ENCODE measurements around the gene KCNJ9. TPM values are rescaled to one million over a fixed set of nuclear protein-coding genes. Genes with fewer than 3 reads are reported as not detected.

Gene KCNJ9
- total RNA-seq, 1 experiment from 2014 or later = not detected

- Mint-ChIP-seq H3K9me3 (ENCODE audit: unreplicated experiment) (no peaks in the 10 kb centered on the region), H3K27ac (ENCODE audit: unreplicated experiment) (no peak overlapping the region), H3K4me1 (ENCODE audit: low read depth, unreplicated experiment) (peaks cover 7% of the 10 kb centered on the region), H3K36me3 (ENCODE audit: insufficient read depth, unreplicated experiment) (peaks cover 6% of the 10 kb centered on the region), H3K4me3 (ENCODE audit: unreplicated experiment) (no peak overlapping the region), H3K27me3 (ENCODE audit: insufficient read depth, unreplicated experiment) (no peaks in the 10 kb centered on the region)
- no peak for DNase-seq
- Histone ChIP-seq H3K9me3 (no peaks in the 10 kb centered on the region), H3K36me3 (ENCODE audit: control insufficient read depth, insufficient read depth, low read length) (no peaks in the 10 kb centered on the region; the same call in 1 of the 2 replicates), H3K4me3 (ENCODE audit: low read depth, low read length) (no peak overlapping the region), H3K27me3 (replicated peaks; ENCODE audit: control insufficient read depth, insufficient read depth, low read length) (no peaks in the 10 kb centered on the region), H3K4me1 (peaks cover 19% of the 10 kb centered on the region)
- TF ChIP-seq, protein P1, sequence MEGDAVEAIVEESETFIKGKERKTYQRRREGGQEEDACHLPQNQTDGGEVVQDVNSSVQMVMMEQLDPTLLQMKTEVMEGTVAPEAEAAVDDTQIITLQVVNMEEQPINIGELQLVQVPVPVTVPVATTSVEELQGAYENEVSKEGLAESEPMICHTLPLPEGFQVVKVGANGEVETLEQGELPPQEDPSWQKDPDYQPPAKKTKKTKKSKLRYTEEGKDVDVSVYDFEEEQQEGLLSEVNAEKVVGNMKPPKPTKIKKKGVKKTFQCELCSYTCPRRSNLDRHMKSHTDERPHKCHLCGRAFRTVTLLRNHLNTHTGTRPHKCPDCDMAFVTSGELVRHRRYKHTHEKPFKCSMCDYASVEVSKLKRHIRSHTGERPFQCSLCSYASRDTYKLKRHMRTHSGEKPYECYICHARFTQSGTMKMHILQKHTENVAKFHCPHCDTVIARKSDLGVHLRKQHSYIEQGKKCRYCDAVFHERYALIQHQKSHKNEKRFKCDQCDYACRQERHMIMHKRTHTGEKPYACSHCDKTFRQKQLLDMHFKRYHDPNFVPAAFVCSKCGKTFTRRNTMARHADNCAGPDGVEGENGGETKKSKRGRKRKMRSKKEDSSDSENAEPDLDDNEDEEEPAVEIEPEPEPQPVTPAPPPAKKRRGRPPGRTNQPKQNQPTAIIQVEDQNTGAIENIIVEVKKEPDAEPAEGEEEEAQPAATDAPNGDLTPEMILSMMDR (IDR thresholded peaks at IDR 0.05; ENCODE audit: insufficient read depth in 1 of 2, low read depth in 1 of 2, low read length in 1 of 2, severe bottlenecking in 1 of 2, unreplicated experiment in 1 of 2) = no peak
- BruUV-seq (replicated peaks) = no TSS peak
- intact Hi-C loops (cut with micrococcal nuclease; ENCODE audit: unreplicated experiment) = no loop called here
- POLR2A ChIA-PET = no interaction called here
- CTCF ChIA-PET = no interaction called here
These were observed 12.9 kb downstream of the KCNJ9 start for GRCh38 chr1:160094291-160094625.

DNA sequence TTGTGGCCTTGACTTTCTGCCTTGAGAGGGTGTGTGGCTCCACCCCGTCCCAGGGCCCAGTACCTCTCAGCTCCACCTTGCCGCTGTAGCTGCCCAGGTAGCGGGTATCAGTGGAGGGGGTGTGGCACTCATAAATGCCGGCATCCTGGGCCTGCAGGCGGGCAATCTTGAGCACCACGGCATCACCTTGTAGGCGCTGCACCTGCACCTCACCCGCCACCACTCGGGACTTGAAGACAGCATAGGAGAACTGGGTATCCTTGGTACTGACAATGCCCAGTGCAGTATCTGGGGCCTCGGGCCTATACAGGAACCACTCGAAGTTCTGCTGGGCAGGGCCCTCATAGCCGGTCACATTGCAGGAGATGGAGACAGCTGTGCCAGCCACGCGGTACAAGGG lies 13.5 kb downstream of the KCNJ9 start:
- POLR2A ChIA-PET = no interaction called here

GRCh38 chr1:160095382-160096105 lies 14.2 kb downstream of the KCNJ9 start:
- no peaks in the 10 kb centered on the region for H3K27me3 Mint-ChIP-seq (ENCODE audit: insufficient read depth, unreplicated experiment)
- H3K36me3 ChIP-seq (ENCODE audit: control insufficient read depth, insufficient read depth, low read length) = no peaks in the 10 kb centered on the region; the same call in 1 of the 2 replicates
- DNase-seq = no peak
- H3K27ac Mint-ChIP-seq (ENCODE audit: unreplicated experiment) = no peak overlapping the region
- intact Hi-C loops (cut with micrococcal nuclease; ENCODE audit: unreplicated experiment) = no loop called here
- peaks cover 23% of the 10 kb centered on the region for H3K4me1 ChIP-seq
- no peaks in the 10 kb centered on the region for H3K27me3 ChIP-seq (replicated peaks; ENCODE audit: control insufficient read depth, insufficient read depth, low read length)
- no peak overlapping the region for H3K4me3 ChIP-seq (ENCODE audit: low read depth, low read length)
- H3K4me1 Mint-ChIP-seq (ENCODE audit: low read depth, unreplicated experiment) = peaks cover 7% of the 10 kb centered on the region
- H3K4me3 Mint-ChIP-seq (ENCODE audit: unreplicated experiment) = no peak overlapping the region
- H3K9me3 Mint-ChIP-seq (ENCODE audit: unreplicated experiment) = no peaks in the 10 kb centered on the region
- ChIA-PET CTCF (interaction anchor here (1.6 kb wide), 1 partner anchor 10 kb away, joined by 4 read pairs; no protein-coding TSS in a partner anchor), POLR2A (no interaction called here)
- H3K36me3 Mint-ChIP-seq (ENCODE audit: insufficient read depth, unreplicated experiment) = peaks cover 6% of the 10 kb centered on the region
- TF ChIP-seq, protein P1 (IDR thresholded peaks at IDR 0.05; ENCODE audit: insufficient read depth in 1 of 2, low read depth in 1 of 2, low read length in 1 of 2, severe bottlenecking in 1 of 2, unreplicated experiment in 1 of 2) = no peak
- H3K9me3 ChIP-seq = no peaks in the 10 kb centered on the region
- BruUV-seq (replicated peaks) = no TSS peak

More for the DNA sequence above, 13.5 kb downstream of the KCNJ9 start:
- Histone ChIP-seq H3K4me1 (peaks cover 23% of the 10 kb centered on the region), H3K27me3 (replicated peaks; ENCODE audit: control insufficient read depth, insufficient read depth, low read length) (no peaks in the 10 kb centered on the region), H3K9me3 (no peaks in the 10 kb centered on the region), H3K4me3 (ENCODE audit: low read depth, low read length) (no peak overlapping the region), H3K36me3 (ENCODE audit: control insufficient read depth, insufficient read depth, low read length) (no peaks in the 10 kb centered on the region; the same call in 1 of the 2 replicates)
- CTCF ChIA-PET = no interaction called here
- H3K9me3 Mint-ChIP-seq (ENCODE audit: unreplicated experiment) = no peaks in the 10 kb centered on the region
- BruUV-seq (replicated peaks) = no TSS peak
- intact Hi-C loops (cut with micrococcal nuclease; ENCODE audit: unreplicated experiment) = no loop called here
- H3K27ac Mint-ChIP-seq (ENCODE audit: unreplicated experiment) = no peak overlapping the region
- no peaks in the 10 kb centered on the region for H3K27me3 Mint-ChIP-seq (ENCODE audit: insufficient read depth, unreplicated experiment)
- H3K4me1 Mint-ChIP-seq (ENCODE audit: low read depth, unreplicated experiment) = peaks cover 7% of the 10 kb centered on the region
- H3K36me3 Mint-ChIP-seq (ENCODE audit: insufficient read depth, unreplicated experiment) = peaks cover 6% of the 10 kb centered on the region
- H3K4me3 Mint-ChIP-seq (ENCODE audit: unreplicated experiment) = no peak overlapping the region
- TF ChIP-seq, protein P1 (IDR thresholded peaks at IDR 0.05; ENCODE audit: insufficient read depth in 1 of 2, low read depth in 1 of 2, low read length in 1 of 2, severe bottlenecking in 1 of 2, unreplicated experiment in 1 of 2) = no peak
- DNase-seq = no peak
